Renal cortical epithelial cell (primary cell): ENCODE results near the gene ETNPPL. TPM values are rescaled to one million over a fixed set of nuclear protein-coding genes. Genes with fewer than 3 reads are reported as not detected.
"Not testable (repeated sequence)": the region's sequence is repeated elsewhere in the genome, so short reads cannot be mapped to it uniquely, and the experiment has no call there.

Experiments used
- DNase-seq: peaks from one replicate; pipeline ENCODE4 v3.0.0-alpha.2; 2011; ENCODE audit warnings: low read depth
- total RNA-seq: library from RNA; depleted of rRNA; stranded (reverse); fragments of >200 nt; gene quantifications from 2 replicates; pipeline ENCODE4 v1.2.3, GENCODE V29; 2014

The ETNPPL gene
- total RNA-seq, 1 donor from 2014 or later = not detected

DNA sequence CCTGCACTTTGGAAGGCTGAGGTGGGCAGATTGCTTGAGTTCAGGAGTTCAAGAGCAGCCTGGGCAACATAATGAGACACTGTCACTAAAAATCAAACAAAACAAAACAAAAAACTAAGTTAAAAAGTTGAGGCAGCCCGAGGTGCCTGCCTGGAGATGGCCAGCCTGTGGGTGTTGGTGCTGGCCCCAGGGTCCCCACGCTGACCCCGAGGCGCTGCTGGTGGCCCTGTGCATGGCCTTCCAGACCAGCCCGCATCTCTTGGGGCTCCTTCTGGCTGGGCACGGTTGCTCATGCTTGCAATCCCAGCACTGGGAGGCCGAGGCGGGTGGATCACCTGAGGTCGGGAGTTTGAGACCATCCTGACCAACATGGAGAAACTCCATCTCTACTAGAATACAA, 4.4 kb downstream of the ETNPPL start:
- DNase-seq = no peak

GRCh38 chr4:108754327-108754726, 8.5 kb downstream of the ETNPPL start:
- no peak for DNase-seq

- peak; percentile 59 for DNase-seq
Measured at GRCh38 chr4:108751321-108751720, 11.5 kb downstream of the ETNPPL start.

GRCh38 chr4:108749119-108749518, 13.7 kb downstream of the ETNPPL start:
- DNase-seq = no peak

GRCh38 chr4:108746511-108746910, 16.3 kb downstream of the ETNPPL start:
- DNase-seq = no peak

GRCh38 chr4:108744307-108744706, 18.5 kb downstream of the ETNPPL start:
- no peak for DNase-seq

- DNase-seq = no peak
Measured at GRCh38 chr4:108742451-108743420, 20.1 kb downstream of the ETNPPL start.

- peak; percentile 19 for DNase-seq
Measured at GRCh38 chr4:108738003-108738706, 24.7 kb downstream of the ETNPPL start.

- no peak for DNase-seq
Measured at GRCh38 chr4:108731006-108731405, 31.8 kb downstream of the ETNPPL start.

DNA sequence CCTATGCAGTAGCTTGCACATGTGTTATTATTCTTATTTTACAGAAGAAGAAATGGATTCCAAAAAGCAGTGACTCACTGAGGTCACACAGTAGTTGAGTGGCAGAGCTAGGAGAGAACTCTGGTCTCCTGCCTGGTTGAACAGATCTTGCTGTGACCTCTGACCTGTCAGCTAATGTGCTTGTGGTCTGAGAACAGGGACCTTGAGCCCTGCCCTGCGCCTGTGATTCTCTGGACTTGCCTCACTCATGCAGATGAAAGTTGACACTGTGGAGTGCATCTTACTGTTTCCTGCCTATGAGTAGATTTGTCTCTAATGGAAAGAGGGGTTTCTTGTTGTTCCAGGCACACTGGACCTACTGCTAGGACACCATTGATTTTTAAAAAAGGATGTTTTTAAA, 32.3 kb downstream of the ETNPPL start:
- peak; percentile 19 for DNase-seq

DNA sequence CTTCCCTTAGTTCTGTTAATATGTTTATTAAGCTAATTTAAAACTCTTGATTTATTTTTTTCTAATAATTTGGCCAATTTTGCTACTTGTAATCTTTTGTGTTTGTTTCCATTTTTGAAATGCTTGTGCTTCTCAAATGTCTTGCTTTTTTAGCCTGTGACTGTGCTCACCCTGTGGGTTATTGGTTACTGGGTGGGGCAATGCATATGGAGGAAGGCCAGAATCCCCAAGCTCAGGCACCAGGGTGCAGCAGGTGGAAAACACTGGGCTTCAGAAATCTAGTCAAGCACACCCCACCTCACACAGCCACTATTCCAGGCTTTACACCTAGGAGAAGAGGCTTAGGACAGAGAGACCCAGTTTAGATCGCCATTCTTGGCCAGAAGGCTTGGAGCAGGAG, 33.1 kb downstream of the ETNPPL start:
- no peak for DNase-seq

DNA sequence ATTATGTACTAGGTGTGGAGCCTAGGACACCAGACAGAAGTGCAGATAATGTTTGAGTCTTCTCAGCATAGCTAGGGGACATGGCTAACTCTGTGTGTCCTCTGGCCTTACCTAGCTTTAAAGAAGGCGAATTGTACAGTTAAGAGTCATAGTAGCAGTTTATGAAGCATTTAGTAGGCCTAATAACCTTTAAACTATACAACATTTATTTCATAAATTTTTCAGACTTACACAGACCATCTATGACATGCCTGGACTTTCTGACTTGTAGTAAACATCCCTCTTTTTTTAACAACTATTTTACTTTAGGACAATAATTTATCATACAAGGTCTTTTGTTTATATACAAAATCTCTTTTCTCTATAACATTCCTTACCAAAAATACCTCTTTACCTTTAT, 37.4 kb downstream of the ETNPPL start:
- no peak for DNase-seq

GRCh38 chr4:108717386-108717785, 45.5 kb downstream of the ETNPPL start:
- DNase-seq = no peak

DNA sequence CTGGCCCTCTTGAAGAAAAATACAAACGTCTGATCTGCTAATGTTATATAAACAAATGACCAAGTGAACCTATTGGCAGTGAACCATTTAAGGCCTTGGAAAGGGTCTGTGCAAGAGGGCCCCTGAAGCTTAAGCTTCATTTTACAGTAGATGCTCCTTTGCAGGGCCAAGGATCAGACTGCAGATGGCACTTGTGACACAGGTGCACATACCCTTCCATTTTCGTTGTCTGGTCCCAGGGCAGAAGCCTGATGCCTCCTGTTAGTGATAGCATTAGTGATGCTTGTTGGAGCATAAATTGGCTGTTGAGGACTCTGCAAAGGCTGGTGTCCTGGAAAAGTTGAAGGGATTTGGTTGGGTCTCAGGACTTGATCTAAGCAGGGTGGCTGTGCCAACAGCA, 46.5 kb downstream of the ETNPPL start:
- no peak for DNase-seq

DNA sequence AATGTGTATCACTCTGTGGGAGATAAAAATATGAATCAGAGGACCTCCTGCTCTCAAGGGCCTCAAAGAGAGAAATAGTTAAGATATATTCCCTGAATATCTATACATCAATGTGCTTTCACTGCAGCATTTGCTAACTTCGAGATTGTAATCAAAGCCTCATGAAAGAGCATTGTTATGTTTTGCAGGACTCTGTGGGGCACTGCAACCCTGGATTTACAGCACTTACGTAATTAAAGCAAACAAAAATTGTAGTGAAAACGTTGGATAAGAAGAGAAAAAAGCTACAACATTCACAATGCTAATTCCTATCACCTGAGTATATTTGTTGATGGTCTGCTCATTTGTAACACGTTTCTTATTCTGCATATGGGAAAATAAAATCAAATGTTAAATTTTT, 48.0 kb downstream of the ETNPPL start:
- DNase-seq = no peak

DNA sequence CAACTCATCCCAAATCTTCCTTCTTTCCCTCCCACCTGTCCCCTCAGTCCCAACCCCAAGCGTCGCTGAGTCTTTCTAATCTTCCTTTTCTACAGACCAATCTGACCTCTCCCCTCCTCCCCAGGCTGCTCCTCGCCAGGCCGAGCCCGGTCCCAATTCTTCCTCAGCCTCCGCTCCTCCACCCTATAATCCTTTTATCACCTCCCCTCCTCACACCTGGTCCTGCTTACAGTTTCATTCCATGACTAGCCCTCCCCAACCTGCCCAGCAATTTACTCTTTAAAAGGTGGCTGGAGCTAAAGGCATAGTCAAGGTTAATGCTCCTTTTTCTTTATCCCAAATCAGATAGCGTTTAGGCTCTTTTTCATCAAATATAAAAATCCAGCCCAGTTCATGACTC, 52.3 kb downstream of the ETNPPL start:
- not testable (repeated sequence) for DNase-seq

- no peak for DNase-seq
Measured at GRCh38 chr4:108709722-108710121, 53.1 kb downstream of the ETNPPL start.

DNA sequence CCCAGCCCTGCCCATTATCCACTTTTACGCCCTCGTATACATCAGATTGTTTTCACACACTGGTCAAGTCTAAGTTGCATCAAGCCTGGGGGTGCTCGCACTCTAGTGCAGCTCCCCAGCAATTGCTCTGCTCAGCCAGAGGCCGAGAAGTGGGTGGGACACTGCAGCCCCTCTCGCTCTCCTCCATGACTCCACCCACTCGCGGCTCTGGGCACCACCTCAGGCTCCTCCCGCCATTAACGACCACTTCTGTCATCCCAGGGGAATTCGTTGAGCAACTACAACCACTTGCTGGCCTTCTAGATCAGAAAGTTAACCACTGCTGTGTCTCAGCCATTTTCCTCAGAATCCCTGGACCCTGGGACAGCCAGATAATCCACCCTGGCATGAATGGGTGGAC, 53.6 kb downstream of the ETNPPL start:
- DNase-seq = no peak

- no peak for DNase-seq
Measured at GRCh38 chr4:108706289-108706688, 56.6 kb downstream of the ETNPPL start.

DNA sequence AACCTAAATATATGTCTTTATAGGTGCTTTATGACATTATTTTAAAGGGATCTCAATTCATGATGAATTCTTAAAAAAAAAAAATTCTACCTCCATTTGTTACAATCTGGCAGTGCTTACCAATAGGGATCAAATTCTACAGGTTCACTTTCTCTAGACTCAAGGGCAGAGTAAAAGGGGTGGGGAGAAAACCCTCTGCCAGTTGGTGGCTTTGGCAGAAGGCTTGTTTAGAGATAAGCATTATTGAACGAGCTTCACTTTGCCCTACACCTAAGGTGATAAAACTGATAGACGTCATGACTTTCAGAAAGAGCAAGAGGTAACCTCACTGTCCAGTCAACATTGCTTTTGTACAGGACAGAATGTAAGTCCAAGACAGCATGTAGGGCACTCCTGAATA, 58.9 kb downstream of the ETNPPL start:
- no peak for DNase-seq

- no peak for DNase-seq
Measured at GRCh38 chr4:108703370-108703769, 59.5 kb downstream of the ETNPPL start.

DNA sequence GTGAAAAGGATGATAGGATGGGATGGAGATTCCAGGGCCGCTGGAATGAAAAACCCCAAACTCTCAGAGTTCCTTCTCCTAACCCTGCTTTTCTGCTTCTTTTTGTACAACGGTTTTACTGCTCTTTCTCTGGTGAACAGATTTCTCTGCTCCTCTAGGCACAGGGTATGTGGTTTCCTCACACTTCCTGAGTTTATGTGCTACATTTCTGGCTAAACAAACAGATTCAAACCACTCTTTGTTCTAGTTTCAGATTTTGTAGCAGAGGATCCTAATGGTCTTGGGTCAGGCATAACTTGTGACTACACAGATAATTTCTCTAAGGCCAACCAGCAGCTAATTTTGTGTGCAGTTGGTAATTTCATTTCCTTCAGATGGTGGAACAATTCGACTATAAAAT, 59.9 kb downstream of the ETNPPL start:
- DNase-seq = peak; percentile 87
